Frontal cortex (tissue), 4 donors: ENCODE measurements around the gene KCNIP1. TPM values are rescaled to one million over a fixed set of nuclear protein-coding genes. Genes with fewer than 3 reads are reported as not detected.
"Not testable (repeated sequence)": the region's sequence is repeated elsewhere in the genome, so short reads cannot be mapped to it uniquely, and the experiment has no call there.

Source experiments
- DNase-seq, 2 donors: peaks; one replicate each; pipeline ENCODE4 v3.0.0; 2012; ENCODE audit warnings: low spot score in 2 of 2
- FAIRE-seq: peaks from 2 replicates; lab custom pipeline; 2012; peaks lifted over from hg19 to GRCh38; lab: Jason Lieb, UNC
- total RNA-seq: library from RNA; depleted of rRNA; stranded (reverse); fragments of >200 nt; gene quantifications from one replicate; pipeline ENCODE4 v1.2.3, GENCODE V29; 2014
- donor health status: control.
- donor health status: control.
- donor health status: control.

The KCNIP1 gene
- total RNA-seq, 1 donor from 2014 or later = 15.5 TPM

DNA sequence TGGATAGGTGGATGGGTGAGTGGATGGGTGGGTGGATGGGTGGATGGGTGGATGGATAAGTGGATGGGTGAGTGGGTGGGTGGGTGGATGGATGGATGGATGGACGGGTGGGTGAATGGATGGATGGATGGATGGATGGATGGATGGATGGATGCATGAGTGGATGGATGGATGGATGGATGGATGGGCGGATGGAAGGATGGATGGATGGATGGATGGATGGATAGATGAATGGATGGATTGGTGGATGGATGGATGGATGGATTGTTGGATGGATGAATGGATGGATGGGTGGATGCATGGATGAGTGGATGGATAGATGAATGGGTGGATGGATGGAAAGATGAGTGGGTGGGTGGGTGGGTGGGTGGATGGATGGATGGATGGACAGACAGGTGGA lies 250.7 kb downstream of the KCNIP1 start:
- DNase-seq, FAIRE-seq: not testable (repeated sequence)

DNA sequence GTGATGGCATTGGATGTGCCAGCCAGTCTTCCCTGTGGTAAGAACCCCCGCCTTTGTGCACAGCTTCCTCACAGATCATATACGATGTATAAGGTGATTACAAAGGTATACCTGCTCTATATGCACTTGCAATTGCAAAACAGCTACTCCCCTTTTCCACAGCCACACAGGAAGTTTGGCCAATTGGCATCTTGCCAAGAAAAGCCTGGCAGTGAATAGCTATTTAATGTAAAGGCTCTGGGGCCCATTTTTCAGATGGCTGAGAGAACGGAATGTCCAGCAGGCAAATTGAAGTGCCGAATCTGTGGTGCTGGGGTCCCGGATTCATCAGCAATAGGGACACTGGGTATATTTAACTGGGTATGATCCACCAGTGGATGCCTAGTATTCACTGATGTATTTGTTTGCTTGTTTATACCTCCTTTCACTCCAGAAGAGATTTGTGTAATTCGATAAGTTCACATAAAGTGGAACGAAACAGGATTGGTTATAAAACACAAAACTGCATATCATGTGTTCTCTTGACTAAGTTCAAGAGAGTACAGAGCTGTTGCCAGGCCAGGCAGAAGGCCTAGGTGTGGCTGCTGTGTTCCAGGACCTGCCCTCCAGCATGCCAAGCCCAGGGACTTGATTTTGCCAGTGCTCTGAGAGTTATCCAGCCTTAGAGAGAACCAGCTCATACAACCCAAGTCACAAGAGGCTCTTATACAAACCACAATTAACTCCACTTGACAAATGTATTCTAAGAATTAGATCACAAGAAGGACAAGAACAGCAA lies 252.0 kb downstream of the KCNIP1 start:
- DNase-seq = no peak
- FAIRE-seq = no peak

DNA sequence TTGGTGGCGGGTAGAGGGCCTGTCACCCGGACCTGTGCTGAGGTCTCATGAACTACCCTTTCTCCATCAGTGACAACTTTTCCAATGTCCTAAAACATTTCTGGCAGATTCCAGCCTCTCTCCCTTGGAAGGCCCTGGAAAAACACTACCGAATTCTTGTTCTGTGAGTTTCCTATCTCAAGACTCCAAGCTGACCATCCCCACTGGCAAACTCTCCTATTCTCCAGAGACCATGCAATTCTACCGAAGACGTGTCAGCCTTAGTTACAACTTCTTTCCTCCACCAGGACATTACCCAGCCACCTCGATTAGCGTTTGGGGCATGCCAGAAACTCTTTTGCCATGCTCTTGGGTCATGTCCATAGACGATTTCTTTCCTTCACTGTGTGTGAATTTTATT lies 252.9 kb downstream of the KCNIP1 start:
- FAIRE-seq (no peak), DNase-seq (no peak)

DNA sequence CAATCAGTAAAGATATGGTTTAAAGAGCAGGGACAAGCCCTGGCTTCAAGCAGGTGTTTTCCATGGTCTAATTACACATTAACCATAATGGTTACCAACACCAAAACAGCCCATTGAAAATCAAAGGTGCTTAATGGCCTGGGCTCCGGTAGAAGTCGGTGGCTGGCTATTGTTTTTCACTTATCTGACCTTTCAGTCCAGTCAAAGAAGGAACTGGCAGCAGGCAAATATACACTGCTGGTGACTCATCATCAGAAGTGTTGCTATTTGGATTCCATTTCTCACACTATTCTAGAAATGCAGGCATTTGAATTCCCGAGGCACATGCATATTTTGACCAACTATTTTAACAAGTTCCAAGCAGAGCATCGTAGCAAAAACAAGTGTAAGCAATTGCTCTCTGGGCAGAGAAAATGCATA lies 253.4 kb downstream of the KCNIP1 start:
- FAIRE-seq = no peak
- DNase-seq = no peak

DNA sequence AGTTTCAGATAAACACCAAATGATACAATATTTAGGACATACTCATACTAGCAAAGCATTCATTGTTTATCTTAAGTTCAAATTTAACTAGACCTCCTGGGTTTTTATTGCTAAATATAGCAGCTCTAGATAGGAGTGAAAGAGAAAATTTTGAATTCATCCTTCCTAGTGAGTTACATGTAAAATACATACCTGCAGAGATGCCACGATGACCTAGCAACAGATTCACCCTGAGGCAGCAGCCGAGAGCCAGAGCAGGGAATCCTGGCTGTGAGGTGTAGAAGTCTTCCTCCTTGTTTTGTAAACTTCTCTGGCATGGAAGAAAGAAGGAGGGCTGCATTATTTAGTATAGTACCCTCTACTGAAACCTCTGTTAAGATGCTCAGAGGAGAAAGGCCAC lies 253.8 kb downstream of the KCNIP1 start:
- DNase-seq = no peak
- no peak for FAIRE-seq

DNA sequence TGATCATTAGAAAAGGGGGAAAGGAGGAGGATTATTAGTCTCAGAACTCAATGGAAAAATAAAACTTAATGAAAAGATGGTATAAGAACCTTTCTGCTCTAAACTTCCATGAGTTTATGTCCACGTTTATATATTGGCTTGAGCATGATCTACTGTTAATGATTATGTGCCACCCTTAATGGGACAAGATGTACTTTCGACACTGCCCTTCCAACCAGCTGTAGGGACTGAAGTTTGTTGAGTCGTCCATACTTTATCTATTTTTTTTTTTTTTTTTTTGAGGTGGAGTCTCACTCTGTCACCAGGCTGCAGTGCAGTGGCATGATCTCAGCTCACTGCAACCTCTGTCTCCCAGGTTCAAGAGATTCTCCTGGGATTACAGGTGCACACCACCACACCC lies 254.7 kb downstream of the KCNIP1 start:
- DNase-seq = no peak
- FAIRE-seq = no peak

DNA sequence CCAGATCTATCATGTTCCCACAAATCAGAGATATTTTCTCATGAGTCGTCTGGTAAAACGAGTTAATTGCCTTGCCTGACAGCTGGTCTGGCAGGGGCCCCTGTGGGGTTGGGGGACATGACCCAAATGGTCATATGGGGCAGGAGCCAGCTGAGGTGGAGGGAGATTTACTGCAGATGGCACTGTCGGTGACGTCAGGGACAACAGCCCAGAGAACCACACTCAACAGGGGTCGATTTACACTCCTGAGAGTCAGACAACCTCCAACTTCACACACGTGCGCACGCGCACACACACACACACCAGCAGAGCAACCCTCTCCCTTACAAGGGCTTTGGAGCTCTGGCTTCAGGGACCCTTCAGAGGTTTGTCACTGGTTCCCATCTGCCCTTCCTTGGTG lies 256.3 kb downstream of the KCNIP1 start:
- FAIRE-seq (no peak), DNase-seq (no peak)

DNA sequence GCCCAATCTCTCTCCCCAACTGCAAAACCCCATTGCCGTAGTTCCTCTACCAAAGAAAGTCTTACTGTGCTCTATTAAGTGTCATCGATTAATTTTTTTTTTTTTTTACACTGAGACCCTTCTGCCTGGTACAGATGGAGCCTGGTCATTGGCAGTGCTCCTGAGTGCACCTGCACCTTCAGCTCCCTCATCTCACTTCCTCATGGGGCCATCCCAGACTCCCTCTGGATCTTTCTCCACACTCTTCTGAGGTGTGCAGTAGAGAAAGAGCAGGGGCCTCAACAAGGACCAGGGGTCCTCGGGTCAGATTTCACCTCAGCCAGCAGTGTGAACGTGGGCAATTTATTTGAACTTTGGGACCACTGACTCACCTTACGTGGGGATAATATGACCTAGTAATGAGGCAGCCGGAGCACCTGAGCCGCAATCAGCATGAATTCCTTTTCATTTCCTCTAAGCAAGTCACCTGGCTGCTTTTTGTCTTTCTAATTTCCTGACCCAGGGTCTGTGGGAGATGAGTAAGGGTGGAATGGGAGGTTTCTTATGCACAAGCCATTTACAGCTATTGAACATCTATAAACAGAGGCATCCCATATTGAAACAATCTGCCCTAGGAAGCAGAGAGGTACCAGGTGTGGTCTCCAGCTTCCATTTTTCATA lies 257.4 kb downstream of the KCNIP1 start:
- DNase-seq = no peak
- no peak for FAIRE-seq

DNA sequence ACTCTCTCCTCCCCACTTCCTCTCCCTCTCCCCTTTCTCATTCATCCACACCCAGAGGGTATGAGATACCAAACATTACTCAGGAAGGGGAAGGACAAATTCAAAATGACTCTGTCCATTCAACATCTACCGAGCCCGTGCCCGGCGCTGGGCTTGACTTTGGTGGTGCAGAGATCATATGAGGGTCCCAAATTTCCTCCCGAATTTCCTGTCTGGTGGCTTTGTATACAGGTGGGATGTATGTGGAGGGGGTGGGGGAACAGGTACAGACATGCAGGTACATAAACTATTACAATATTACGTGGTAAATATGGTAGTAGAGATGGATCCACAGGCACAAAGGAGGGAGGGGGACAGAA lies 257.9 kb downstream of the KCNIP1 start:
- DNase-seq (no peak), FAIRE-seq (no peak)

DNA sequence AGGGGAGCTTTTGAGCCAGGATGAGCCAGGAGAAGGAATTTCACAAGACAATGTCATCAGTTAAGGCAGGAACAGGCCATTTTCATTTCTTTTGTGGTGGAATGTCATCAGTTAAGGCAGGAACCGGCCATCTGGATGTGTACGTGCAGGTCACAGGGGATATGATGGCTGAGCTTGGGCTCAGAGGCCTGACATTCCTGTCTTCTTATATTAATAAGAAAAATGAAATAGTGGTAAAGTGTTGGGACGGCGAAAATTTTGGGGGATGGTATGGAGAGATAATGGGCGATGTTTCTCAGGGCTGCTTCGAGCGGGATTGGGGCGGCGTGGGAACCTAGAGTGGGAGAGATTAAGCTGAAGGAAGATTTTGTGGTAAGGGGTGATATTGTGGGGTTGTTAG lies 258.5 kb downstream of the KCNIP1 start:
- DNase-seq, FAIRE-seq: not testable (repeated sequence)

DNA sequence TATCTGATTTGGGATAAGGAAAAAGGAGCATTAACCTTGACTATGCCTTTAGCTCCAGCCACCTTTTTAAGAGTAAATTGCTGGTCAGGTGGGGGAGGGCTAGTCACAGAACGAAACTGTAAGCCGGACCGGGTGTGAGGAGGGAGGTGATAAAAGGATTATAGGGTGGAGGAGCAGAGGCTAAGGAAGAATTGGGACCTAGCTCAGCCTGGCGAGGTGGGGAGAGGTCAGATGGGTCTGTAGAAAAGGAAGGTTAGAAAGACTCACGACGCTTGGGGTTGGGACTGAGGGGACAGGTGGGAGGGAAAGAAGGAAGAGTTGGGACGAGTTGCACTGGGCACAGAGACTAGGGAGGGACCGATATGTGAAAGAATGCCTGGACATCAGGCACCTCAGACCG lies 262.0 kb downstream of the KCNIP1 start:
- not testable (repeated sequence) for FAIRE-seq, DNase-seq

DNA sequence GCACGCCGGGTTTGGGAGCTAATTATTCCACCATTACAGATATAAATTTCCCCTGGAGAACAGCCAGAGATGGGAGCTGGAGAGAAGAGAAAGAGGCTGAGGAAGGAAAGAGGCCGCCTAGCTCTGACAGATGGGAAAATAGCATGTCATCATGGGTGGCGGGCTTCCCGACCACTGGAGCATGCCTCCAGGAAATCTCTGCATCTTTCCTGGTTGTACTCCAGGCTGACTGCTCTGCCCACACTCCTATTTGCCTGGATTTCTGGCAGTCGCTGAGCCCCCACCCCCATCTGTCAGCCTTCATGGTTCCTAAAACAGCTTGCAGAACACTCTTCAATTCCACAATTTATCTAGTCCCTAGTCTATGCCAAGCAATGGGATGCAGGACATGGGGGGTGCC lies 265.4 kb downstream of the KCNIP1 start:
- DNase-seq (peak in 1 of 2 donors; percentile 25), FAIRE-seq (no peak)

DNA sequence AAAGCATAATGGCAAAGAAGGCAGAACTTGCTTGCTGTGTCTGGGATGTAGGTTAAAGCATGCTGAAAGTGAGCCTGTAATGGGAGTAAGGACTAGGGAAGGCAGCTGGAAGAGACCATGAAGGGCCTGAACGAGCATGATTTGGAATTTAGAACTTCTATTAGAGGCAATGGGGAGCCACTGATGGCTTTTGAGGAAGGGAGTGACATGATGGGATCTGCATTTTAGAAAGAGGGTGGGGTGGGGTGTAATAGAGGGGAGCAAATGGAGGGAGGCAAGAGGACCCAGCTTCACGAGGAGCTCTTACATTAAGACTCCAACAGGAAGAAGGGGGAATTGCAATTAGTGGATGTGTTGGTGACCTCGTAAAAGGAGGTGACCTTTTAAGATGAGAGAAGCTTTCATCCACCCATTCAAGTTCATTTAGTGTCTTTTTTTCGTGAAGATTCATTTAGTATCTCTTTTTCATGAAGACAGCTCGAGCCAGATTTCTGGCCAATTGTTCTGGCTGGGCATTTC lies 266.1 kb downstream of the KCNIP1 start:
- DNase-seq = no peak
- FAIRE-seq = no peak

DNA sequence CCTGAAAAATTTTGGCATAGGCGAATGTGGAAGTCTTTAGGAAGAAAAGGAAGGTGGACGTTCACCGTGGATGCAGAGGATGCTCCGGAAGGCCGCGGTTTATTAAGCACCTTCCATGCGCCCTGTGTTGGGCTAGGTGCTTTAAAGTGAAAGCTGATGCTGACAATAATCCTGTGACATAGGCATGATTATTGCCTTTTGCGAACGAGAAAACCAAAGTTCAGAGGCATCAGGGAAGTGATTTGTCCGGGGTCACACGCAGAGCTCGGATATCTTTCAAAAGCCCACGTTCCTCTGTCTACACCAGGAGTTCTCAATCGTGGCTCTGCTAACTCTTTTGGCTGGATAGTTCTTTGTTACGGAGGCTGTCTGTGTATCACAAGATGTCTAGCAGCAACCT lies 267.7 kb downstream of the KCNIP1 start:
- FAIRE-seq (no peak), DNase-seq (no peak)

DNA sequence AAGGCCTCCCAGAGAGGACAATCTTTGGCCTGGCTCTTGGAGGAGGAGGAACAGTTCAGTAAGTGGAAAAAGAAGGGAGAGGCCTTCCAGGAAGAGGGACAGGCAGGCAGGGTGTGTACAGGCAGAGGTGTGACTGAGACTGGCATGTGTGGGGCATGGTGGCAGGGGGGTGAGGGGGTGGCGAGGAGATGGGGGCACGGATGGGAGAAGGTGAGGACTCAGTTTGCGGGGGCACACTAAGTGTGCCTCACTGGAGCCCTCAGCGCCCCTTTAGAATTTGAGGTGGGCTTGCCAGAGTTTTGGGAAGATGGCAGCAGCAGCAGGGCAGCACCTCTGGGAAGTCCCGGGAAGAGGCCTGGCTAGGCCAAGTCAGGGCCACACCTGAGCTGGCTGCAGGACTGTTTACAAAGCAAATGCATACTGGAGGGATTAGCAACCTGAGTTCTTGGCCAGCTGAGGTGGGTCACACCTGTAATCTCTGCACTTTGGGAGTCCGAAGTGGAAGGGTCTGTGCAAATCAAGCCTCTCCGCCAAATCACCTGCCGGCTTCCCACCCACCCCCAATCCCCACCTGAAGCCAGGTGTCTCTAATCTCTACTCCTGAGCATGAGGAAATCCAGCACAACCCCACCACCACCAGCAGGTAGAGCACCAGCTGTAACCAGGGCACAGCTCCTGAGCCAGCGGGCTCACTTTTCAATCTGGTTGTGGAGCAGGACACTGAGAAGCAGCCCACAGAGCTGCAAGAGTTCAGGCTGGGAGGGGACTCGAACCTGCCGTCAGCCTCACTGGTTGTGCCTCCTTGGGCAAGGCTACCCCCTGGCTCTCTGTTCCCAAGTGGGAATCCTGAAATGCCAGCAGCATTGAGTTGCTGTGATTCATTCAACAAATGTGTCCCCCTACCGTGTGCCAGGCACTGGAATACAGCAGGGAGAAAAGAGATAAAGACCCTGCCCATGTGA lies 269.5 kb downstream of the KCNIP1 start:
- DNase-seq (no peak), FAIRE-seq (no peak)

DNA sequence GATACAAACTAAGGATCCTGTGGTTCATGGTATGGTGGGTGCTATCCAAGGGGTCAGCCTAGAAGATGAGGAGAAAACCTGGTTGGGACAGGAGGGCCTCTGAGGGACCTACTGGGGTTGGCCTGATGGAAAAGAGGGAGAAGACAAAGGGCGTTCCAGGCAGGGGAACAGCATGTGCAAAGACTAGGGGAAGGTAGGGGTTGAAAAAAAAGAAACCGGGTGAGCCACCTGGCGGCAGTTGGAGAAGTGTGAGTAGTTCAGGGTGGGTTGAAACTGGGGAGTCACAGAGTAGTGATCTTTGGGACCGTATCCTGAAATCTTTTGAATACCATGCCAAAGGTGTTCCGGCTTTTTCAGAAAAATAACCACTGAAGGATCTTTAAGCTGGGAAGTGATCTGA lies 271.0 kb downstream of the KCNIP1 start:
- no peak for FAIRE-seq
- no peak for DNase-seq

DNA sequence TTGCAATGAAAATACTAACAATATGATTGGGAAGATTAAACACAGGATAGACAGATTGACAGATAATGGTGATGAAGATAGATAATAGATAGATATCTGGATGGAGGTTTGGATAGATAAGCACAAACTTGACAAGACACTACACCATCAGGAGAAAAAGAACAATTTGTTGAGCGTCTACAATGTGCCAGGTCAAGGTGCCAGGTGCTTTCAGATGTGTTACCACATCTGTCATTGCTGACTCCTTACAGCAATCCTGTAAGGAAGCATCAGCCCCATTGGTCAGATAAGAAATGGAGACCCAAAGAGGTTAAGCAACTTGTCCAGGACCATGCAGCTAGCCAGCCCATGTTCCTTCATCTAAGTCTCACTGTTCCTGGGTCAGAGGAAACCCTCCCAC lies 278.1 kb downstream of the KCNIP1 start:
- no peak for FAIRE-seq
- no peak for DNase-seq

DNA sequence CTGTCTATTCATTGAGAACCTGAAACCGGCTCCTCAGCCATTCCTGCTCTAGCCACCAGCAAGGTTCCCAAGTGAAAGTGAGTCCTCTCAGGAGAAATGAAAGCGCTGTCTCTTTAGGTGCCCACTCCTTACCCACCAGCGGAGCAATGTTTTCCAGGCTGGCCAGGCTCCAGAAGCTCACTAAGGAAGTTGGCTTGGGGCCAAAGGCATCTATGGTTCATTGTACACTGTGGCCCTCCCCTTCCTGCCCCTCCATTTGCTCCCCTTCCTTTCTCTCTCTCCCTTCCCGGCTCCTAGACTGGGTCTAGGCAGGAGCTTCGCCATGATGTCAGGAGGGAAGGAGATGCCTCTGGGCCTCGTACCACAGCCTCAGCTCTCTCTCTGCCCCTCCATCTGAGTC lies 278.6 kb downstream of the KCNIP1 start:
- FAIRE-seq (no peak), DNase-seq (no peak)

DNA sequence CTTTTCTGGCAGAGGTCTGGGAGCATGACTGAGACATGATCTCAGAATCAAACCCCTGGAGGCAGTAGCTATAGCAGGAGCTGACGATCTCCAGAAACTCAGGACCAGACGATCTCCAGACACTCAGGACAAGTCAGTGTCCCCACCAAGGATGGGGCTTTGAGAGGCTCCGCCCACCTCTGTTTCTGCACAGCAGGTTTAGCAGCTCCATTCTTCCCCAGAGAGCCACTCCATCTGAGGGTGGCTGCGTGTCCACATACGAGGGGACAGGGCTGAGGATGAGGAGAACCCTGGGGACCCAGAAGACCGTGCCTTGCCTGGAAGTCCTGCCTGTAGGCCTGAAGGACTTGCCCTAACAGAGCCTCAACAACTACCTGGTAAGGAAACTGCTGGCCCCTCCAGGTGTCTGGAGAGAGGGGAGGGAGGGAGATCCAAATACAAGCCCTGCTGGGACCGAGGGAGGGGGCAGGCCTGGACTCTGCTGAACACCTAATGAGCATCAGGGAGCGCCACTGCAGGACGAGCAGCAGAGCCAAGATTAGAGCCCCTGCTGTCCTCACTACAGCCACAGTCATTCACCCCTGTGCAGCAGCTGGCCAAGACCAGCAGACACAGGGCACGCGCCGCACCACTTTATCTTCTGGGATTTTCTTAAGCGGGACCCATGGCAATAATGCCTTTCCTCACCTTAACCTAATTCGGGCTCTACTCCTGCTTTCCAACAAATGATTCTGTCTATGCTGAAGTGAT lies 279.9 kb downstream of the KCNIP1 start, which contains the start of gene GABRP:
TSS of gene GABRP (plus strand) at position 228 of the 750 bp plus-strand sequence. CDS start 4,891 bp downstream, outside the sequence.
- FAIRE-seq (no peak), DNase-seq (no peak)
